GM12878 (cell line): ENCODE results near the gene FAM131B.

ENCODE experiments used
- ASH2L ChIP-seq: fragments of 300-600, 200-600 bp; sonication (generic); IDR thresholded peaks from 2 replicates; pipeline ENCODE4 v1.6.1; 2017; ENCODE audit warnings: low read depth, mild to moderate bottlenecking, borderline replicate concordance
- ATF3 ChIP-seq: IDR thresholded peaks from 2 replicates; pipeline ENCODE4 v1.6.1; 2011; ENCODE audit warnings: low read depth, mild to moderate bottlenecking, low read length, moderate library complexity, borderline replicate concordance; ENCODE audit errors: extremely low read depth
- CEBPB ChIP-seq, 2 experiments: fragments of 150-350 bp in 1 of 2; IDR thresholded peaks; 2 replicates each; pipeline ENCODE4 v1.6.1; 2012 to 2014; ENCODE audit warnings: low read depth in 2 of 2, low read length in 2 of 2, borderline replicate concordance in 1 of 2, inconsistent platforms in 1 of 2
- CTCF ChIP-seq, 3 experiments: IDR thresholded peaks in 2 of 3; conservative IDR thresholded peaks in 1 of 3; 2 replicates each; pipeline ENCODE4 v1.5.1; 2011; ENCODE audit warnings: low read depth in 3 of 3, low read length in 3 of 3, mild to moderate bottlenecking in 3 of 3, control low read depth in 2 of 3, moderate library complexity in 2 of 3, inconsistent platforms in 1 of 3, mixed read lengths in 1 of 3; ENCODE audit not compliant: control insufficient read depth in 2 of 3, insufficient read depth in 1 of 3; ENCODE audit errors: extremely low read depth in 1 of 3
- EP300 ChIP-seq, 2 experiments: fragments of 150-350 bp in 1 of 2; IDR thresholded peaks; 2 replicates each; pipeline ENCODE4 v1.6.1; 2011 to 2012; ENCODE audit warnings: low read depth in 2 of 2, low read length in 2 of 2, borderline replicate concordance in 1 of 2, improper control_type of control experiment in 1 of 2, inconsistent platforms in 1 of 2; ENCODE audit not compliant: control insufficient read depth in 1 of 2
- NFYB ChIP-seq: IDR thresholded peaks from 2 replicates; pipeline ENCODE4 v1.6.1; 2011; ENCODE audit warnings: low read depth, mild to moderate bottlenecking, low read length, improper control_type of control experiment, moderate library complexity; ENCODE audit not compliant: insufficient read depth
- POLR2AphosphoS5 ChIP-seq: IDR thresholded peaks from 2 replicates; pipeline ENCODE4 v1.6.1; 2011; ENCODE audit warnings: mild to moderate bottlenecking, low read length, inconsistent platforms
- REST ChIP-seq: IDR thresholded peaks from 2 replicates; pipeline ENCODE4 v1.6.1; 2012; ENCODE audit warnings: mild to moderate bottlenecking, low read depth, low read length
- RFX5 ChIP-seq: IDR thresholded peaks from 2 replicates; pipeline ENCODE4 v1.6.1; 2011; ENCODE audit warnings: low read depth, low read length, improper control_type of control experiment
- SP1 ChIP-seq: IDR thresholded peaks from one replicate; pipeline ENCODE4 v1.6.1; 2011; ENCODE audit warnings: low read depth, low read length
- TCF12 ChIP-seq: IDR thresholded peaks from 2 replicates; pipeline ENCODE4 v1.6.1; 2011; ENCODE audit warnings: low read depth, mild to moderate bottlenecking, low read length
- USF1 ChIP-seq: IDR thresholded peaks from 2 replicates; pipeline ENCODE4 v1.6.1; 2011; ENCODE audit warnings: borderline replicate concordance, low read depth, mild to moderate bottlenecking, moderate library complexity, mixed read lengths, low read length; ENCODE audit not compliant: insufficient read depth; ENCODE audit errors: extremely low read length
- ZBTB33 ChIP-seq: fragments of 450-650 bp; IDR thresholded peaks from 2 replicates; pipeline ENCODE4 v1.6.1; 2017; ENCODE audit warnings: mild to moderate bottlenecking
- ZNF217 ChIP-seq: fragments of 450-650 bp; IDR thresholded peaks from 2 replicates; pipeline ENCODE4 v1.6.1; 2017; ENCODE audit warnings: antibody characterized with exemption, mild to moderate bottlenecking

GRCh38 chr7:143394777-143395176 is 32.3 kb upstream of the FAM131B start:
- TF ChIP-seq ZBTB33 (no peak), CTCF (IDR thresholded peaks at IDR 0.05 in 2 of 3, conservative IDR thresholded peaks at IDR 0.05 in 1 of 3; ENCODE audit: control insufficient read depth in 2 of 3, extremely low read depth in 1 of 3, insufficient read depth in 1 of 3, low read depth in 3 of 3, low read length in 3 of 3) (no peak), ASH2L (no peak), SP1 (no peak), POLR2AphosphoS5 (no peak), CEBPB (IDR thresholded peaks at IDR 0.05; ENCODE audit: borderline replicate concordance in 1 of 2, low read depth in 2 of 2, low read length in 2 of 2) (no peak), TCF12 (no peak), RFX5 (no peak), ATF3 (no peak), USF1 (no peak), ZNF217 (no peak), EP300 (IDR thresholded peaks at IDR 0.05; ENCODE audit: borderline replicate concordance in 1 of 2, control insufficient read depth in 1 of 2, low read depth in 2 of 2, low read length in 2 of 2) (no peak), NFYB (no peak), REST (no peak)
